ENCODE measurements around the gene ALK.

Gene ALK

GRCh38 chr2:29522951-29523669 is 398.3 kb downstream of the ALK start:
- Histone ChIP-seq H3K9ac (ENCODE audit: insufficient read length) (no peak overlapping the region), H3K27ac (no peak overlapping the region), H3K4me3 (no peak overlapping the region), H3K36me3 (ENCODE audit: insufficient read depth, low read length) (peaks cover 7% of the 10 kb centered on the region; the same call in 1 of the 2 replicates), H3K9me3 (ENCODE audit: low read depth, low read length) (no peaks in the 10 kb centered on the region)
- DNase-seq (ENCODE audit: low read depth, low spot score): no peak
- TF ChIP-seq FOXP2 (optimal IDR thresholded peaks at IDR 0.05; ENCODE audit: control extremely low read depth, extremely low read length, insufficient read depth) (no peak), POLR2AphosphoS5 (IDR thresholded peaks at IDR 0.05; ENCODE audit: borderline replicate concordance, low read depth, low read length) (no peak), EZH2 (IDR thresholded peaks at IDR 0.05) (no peak)

GRCh38 chr2:29520001-29520400 is 401.4 kb downstream of the ALK start:
- Histone ChIP-seq H3K9ac (ENCODE audit: insufficient read length) (no peak overlapping the region), H3K9me3 (ENCODE audit: low read depth, low read length) (no peaks in the 10 kb centered on the region), H3K36me3 (ENCODE audit: insufficient read depth, low read length) (peaks cover 4% of the 10 kb centered on the region; the same call in 1 of the 2 replicates), H3K4me3 (no peak overlapping the region), H3K27ac (no peak overlapping the region)
- DNase-seq (ENCODE audit: low read depth, low spot score): no peak
- TF ChIP-seq FOXP2 (optimal IDR thresholded peaks at IDR 0.05; ENCODE audit: control extremely low read depth, extremely low read length, insufficient read depth): no peak

GRCh38 chr2:29519338-29519925 is 402.0 kb downstream of the ALK start:
- DNase-seq (ENCODE audit: low read depth, low spot score): no peak
- H3K36me3 ChIP-seq (ENCODE audit: insufficient read depth, low read length): peaks cover 4% of the 10 kb centered on the region; the same call in 1 of the 2 replicates
- no peaks in the 10 kb centered on the region for H3K9me3 ChIP-seq (ENCODE audit: low read depth, low read length)
- H3K4me3 ChIP-seq: no peak overlapping the region
- no peak overlapping the region for H3K9ac ChIP-seq (ENCODE audit: insufficient read length)
- no peak for TF ChIP-seq FOXP2 (optimal IDR thresholded peaks at IDR 0.05; ENCODE audit: control extremely low read depth, extremely low read length, insufficient read depth)
- TF ChIP-seq EZH2 (IDR thresholded peaks at IDR 0.05): no peak
- TF ChIP-seq POLR2AphosphoS5 (IDR thresholded peaks at IDR 0.05; ENCODE audit: borderline replicate concordance, low read depth, low read length): no peak
- no peak overlapping the region for H3K27ac ChIP-seq

- no peak for TF ChIP-seq FOXP2 (optimal IDR thresholded peaks at IDR 0.05; ENCODE audit: control extremely low read depth, extremely low read length, insufficient read depth)
- Histone ChIP-seq H3K9ac (ENCODE audit: insufficient read length) (no peak overlapping the region), H3K27ac (no peak overlapping the region), H3K4me3 (no peak overlapping the region), H3K36me3 (ENCODE audit: insufficient read depth, low read length) (no peaks in the 10 kb centered on the region), H3K9me3 (ENCODE audit: low read depth, low read length) (no peaks in the 10 kb centered on the region)
- DNase-seq (ENCODE audit: low read depth, low spot score): no peak
Measured at GRCh38 chr2:29518646-29519337, 402.6 kb downstream of the ALK start.

- TF ChIP-seq FOXP2 (optimal IDR thresholded peaks at IDR 0.05; ENCODE audit: control extremely low read depth, extremely low read length, insufficient read depth): no peak
- no peak overlapping the region for H3K4me3 ChIP-seq
- no peak overlapping the region for H3K9ac ChIP-seq (ENCODE audit: insufficient read length)
- H3K9me3 ChIP-seq (ENCODE audit: low read depth, low read length): no peaks in the 10 kb centered on the region
- DNase-seq (ENCODE audit: low read depth, low spot score): no peak
- H3K36me3 ChIP-seq (ENCODE audit: insufficient read depth, low read length): no peaks in the 10 kb centered on the region
- no peak overlapping the region for H3K27ac ChIP-seq
Measured at GRCh38 chr2:29518010-29518409, 403.4 kb downstream of the ALK start.

GRCh38 chr2:29517413-29517812 is 404.0 kb downstream of the ALK start:
- Histone ChIP-seq H3K36me3 (ENCODE audit: insufficient read depth, low read length) (no peaks in the 10 kb centered on the region), H3K9ac (ENCODE audit: insufficient read length) (no peak overlapping the region), H3K27ac (no peak overlapping the region), H3K9me3 (ENCODE audit: low read depth, low read length) (no peaks in the 10 kb centered on the region), H3K4me3 (no peak overlapping the region)
- no peak for TF ChIP-seq POLR2AphosphoS5 (IDR thresholded peaks at IDR 0.05; ENCODE audit: borderline replicate concordance, low read depth, low read length)
- no peak for TF ChIP-seq FOXP2 (optimal IDR thresholded peaks at IDR 0.05; ENCODE audit: control extremely low read depth, extremely low read length, insufficient read depth)
- no peak for DNase-seq (ENCODE audit: low read depth, low spot score)

GRCh38 chr2:29516767-29517166 is 404.6 kb downstream of the ALK start:
- TF ChIP-seq FOXP2 (optimal IDR thresholded peaks at IDR 0.05; ENCODE audit: control extremely low read depth, extremely low read length, insufficient read depth): no peak
- TF ChIP-seq EZH2 (IDR thresholded peaks at IDR 0.05): no peak
- no peak for TF ChIP-seq POLR2AphosphoS5 (IDR thresholded peaks at IDR 0.05; ENCODE audit: borderline replicate concordance, low read depth, low read length)
- Histone ChIP-seq H3K9ac (ENCODE audit: insufficient read length) (no peak overlapping the region), H3K36me3 (ENCODE audit: insufficient read depth, low read length) (no peaks in the 10 kb centered on the region), H3K4me3 (no peak overlapping the region), H3K9me3 (ENCODE audit: low read depth, low read length) (no peaks in the 10 kb centered on the region), H3K27ac (no peak overlapping the region)
- no peak for DNase-seq (ENCODE audit: low read depth, low spot score)

- no peak for TF ChIP-seq EZH2 (IDR thresholded peaks at IDR 0.05)
- no peak for TF ChIP-seq FOXP2 (optimal IDR thresholded peaks at IDR 0.05; ENCODE audit: control extremely low read depth, extremely low read length, insufficient read depth)
- TF ChIP-seq POLR2AphosphoS5 (IDR thresholded peaks at IDR 0.05; ENCODE audit: borderline replicate concordance, low read depth, low read length): no peak
- no peak for DNase-seq (ENCODE audit: low read depth, low spot score)
Measured at GRCh38 chr2:29509878-29510277, 411.5 kb downstream of the ALK start.

More at GRCh38 chr2:29509878-29510277, 411.5 kb downstream of the ALK start:
- no peak overlapping the region for H3K27ac ChIP-seq
- no peaks in the 10 kb centered on the region for H3K9me3 ChIP-seq (ENCODE audit: low read depth, low read length)
- H3K4me3 ChIP-seq: no peak overlapping the region
- no peak overlapping the region for H3K9ac ChIP-seq (ENCODE audit: insufficient read length)
- no peaks in the 10 kb centered on the region for H3K36me3 ChIP-seq (ENCODE audit: insufficient read depth, low read length)
